Endothelial cell of umbilical vein (primary cell): ENCODE results near the gene STAT1. TPM values are rescaled to one million over a fixed set of nuclear protein-coding genes. Genes with fewer than 3 reads are reported as not detected.

Source experiments
- BruUV-seq: library from RNA; stranded (reverse); fragments of 400-500 nt; replicated peaks from 2 replicates; lab custom pipeline; 2021; lab: Mats Ljungman, UMichigan
- CTCF ChIA-PET: fragments of 300-600, 350-600 bp; sonication (Branson Sonifier 250); formaldehyde crosslinking; loops from one replicate; lab custom pipeline; 2021; ENCODE audit warnings: antibody characterized with exemption, inconsistent platforms; lab: Charles Lee
- POLR2A ChIA-PET: fragments of 300-600, 350-600 bp; sonication (Branson Sonifier 250); formaldehyde crosslinking; loops from one replicate; lab custom pipeline; 2021; ENCODE audit warnings: antibody characterized with exemption, inconsistent platforms; lab: Charles Lee
- DNase-seq: peaks from one replicate; pipeline ENCODE4 v3.0.0-alpha.2; 2011; ENCODE audit warnings: low read depth, low spot score
- FAIRE-seq: peaks from 2 replicates; lab custom pipeline; 2011; peaks lifted over from hg19 to GRCh38; lab: Jason Lieb, UNC
- H2AFZ ChIP-seq: 2 replicates; pipeline ENCODE4 v1.6.0; 2012; ENCODE audit warnings: low read depth, low read length, control low read depth, inconsistent platforms
- H3K27ac ChIP-seq: 2 replicates; pipeline ENCODE4 v1.5.1; 2011; ENCODE audit warnings: low read depth, mild to moderate bottlenecking, control low read depth, low read length, moderate library complexity; ENCODE audit not compliant: insufficient read depth
- H3K27me3 ChIP-seq, 2 experiments: 2 replicates each; pipeline versions ENCODE4 v1.6.0 to v1.6.1; 2011; ENCODE audit warnings: low read length in 2 of 2, mixed read lengths in 1 of 2; ENCODE audit not compliant: control insufficient read depth in 2 of 2, insufficient read depth in 2 of 2
- H3K36me3 ChIP-seq, 2 experiments: 2 replicates in 1 of 2; 3 replicates in 1 of 2; pipeline ENCODE4 v1.5.1; 2011; ENCODE audit warnings: low read length in 2 of 2, mild to moderate bottlenecking in 1 of 2, moderate library complexity in 1 of 2; ENCODE audit not compliant: control insufficient read depth in 2 of 2, insufficient read depth in 2 of 2; ENCODE audit errors: extremely low read depth in 1 of 2
- H3K4me1 ChIP-seq: 3 replicates; pipeline ENCODE4 v1.5.1; 2011; ENCODE audit warnings: mild to moderate bottlenecking, low read length; ENCODE audit not compliant: control insufficient read depth, insufficient read depth; ENCODE audit errors: extremely low read depth
- H3K4me2 ChIP-seq: 2 replicates; pipeline ENCODE4 v1.6.1; 2011; ENCODE audit warnings: low read length, control low read depth, mixed read lengths; ENCODE audit not compliant: insufficient read depth
- H3K4me3 ChIP-seq, 3 experiments: fragments of 200-600 bp in 1 of 3; sonication (generic), shearing (Covaris generic) in 1 of 3; replicated peaks in 1 of 3; 2 replicates each; pipeline ENCODE4 v1.5.1; 2011 to 2016; ENCODE audit warnings: control low read depth in 3 of 3, low read length in 3 of 3, mild to moderate bottlenecking in 2 of 3, inconsistent platforms in 1 of 3, low read depth in 1 of 3, moderate library complexity in 1 of 3; ENCODE audit not compliant: insufficient read depth in 1 of 3
- H3K79me2 ChIP-seq: 2 replicates; pipeline ENCODE4 v1.6.0; 2012; ENCODE audit warnings: low read length, inconsistent platforms; ENCODE audit not compliant: control insufficient read depth, insufficient read depth
- H3K9ac ChIP-seq: replicated peaks from 2 replicates; pipeline ENCODE3; 2011; ENCODE audit warnings: low read length, control low read depth; ENCODE audit not compliant: insufficient read depth; ENCODE audit errors: extremely low read depth
- H3K9me1 ChIP-seq: replicated peaks from 3 replicates; pipeline ENCODE4 v1.6.0; 2011; ENCODE audit warnings: mild to moderate bottlenecking, low read length; ENCODE audit not compliant: control insufficient read depth, insufficient read depth; ENCODE audit errors: extremely low read depth
- H3K9me3 ChIP-seq: replicated peaks from 2 replicates; pipeline ENCODE4 v1.5.1; 2012; ENCODE audit warnings: low read length, inconsistent platforms; ENCODE audit not compliant: control insufficient read depth, insufficient read depth
- H4K20me1 ChIP-seq: replicated peaks from 2 replicates; pipeline ENCODE3; 2011; ENCODE audit warnings: mild to moderate bottlenecking, low read length; ENCODE audit not compliant: control insufficient read depth, insufficient read depth; ENCODE audit errors: extremely low read depth
- CTCF ChIP-seq, 2 donors: IDR thresholded peaks; 1 replicate in 1 of 2; 2 replicates in 1 of 2; pipeline ENCODE4 v1.5.1; 2011; ENCODE audit warnings: low read length in 2 of 2, mild to moderate bottlenecking in 2 of 2, moderate library complexity in 2 of 2, control low read depth in 1 of 2, inconsistent platforms in 1 of 2, low read depth in 1 of 2; ENCODE audit not compliant: insufficient read depth in 1 of 2; ENCODE audit errors: extremely low read depth in 1 of 2
- EZH2 ChIP-seq: IDR thresholded peaks from 2 replicates; pipeline ENCODE4 v1.6.1; 2012; ENCODE audit warnings: borderline replicate concordance, low read depth, mild to moderate bottlenecking, moderate library complexity, low read length, inconsistent platforms; ENCODE audit not compliant: severe bottlenecking
- FOS ChIP-seq: IDR thresholded peaks from 2 replicates; pipeline ENCODE4 v1.6.1; 2011; ENCODE audit warnings: mild to moderate bottlenecking, low read length, moderate library complexity, borderline replicate concordance; ENCODE audit not compliant: insufficient read depth
- GATA2 ChIP-seq: IDR thresholded peaks from 2 replicates; pipeline ENCODE4 v1.7.0; 2011; ENCODE audit warnings: low read depth, mild to moderate bottlenecking, moderate library complexity, mixed read lengths, low read length; ENCODE audit not compliant: insufficient read length, insufficient read depth
- JUN ChIP-seq: IDR thresholded peaks from 2 replicates; pipeline ENCODE4 v1.6.1; 2011; ENCODE audit warnings: borderline replicate concordance, low read depth; ENCODE audit not compliant: insufficient read length, insufficient read depth
- MAX ChIP-seq: IDR thresholded peaks from 2 replicates; pipeline ENCODE4 v1.6.1; 2011; ENCODE audit not compliant: insufficient read depth, insufficient read length
- MYC ChIP-seq: IDR thresholded peaks from one replicate; pipeline ENCODE4 v1.6.1; 2011; ENCODE audit warnings: mild to moderate bottlenecking, low read depth, low read length
- POLR2A ChIP-seq: IDR thresholded peaks from 2 replicates; pipeline ENCODE4 v1.6.1; 2012; ENCODE audit warnings: low read depth, mild to moderate bottlenecking, control low read depth, low read length
- POLR2AphosphoS5 ChIP-seq: IDR thresholded peaks from 2 replicates; pipeline ENCODE4 v1.6.1; 2012; ENCODE audit warnings: low read depth, mild to moderate bottlenecking, control low read depth, low read length, moderate library complexity; ENCODE audit not compliant: insufficient read depth
- dilution Hi-C: fragments of 300-500 bp; cut with MboI; formaldehyde crosslinking; loops from one replicate; pipeline ENCODE4 v1.15.0; 2019; ENCODE audit warnings: low sequenced_read_pairs; ENCODE audit not compliant: extremely low pct_ligation_motif_present
- intact Hi-C: fragments of 100-400 bp; cut with micrococcal nuclease; formaldehyde crosslinking; loops from one replicate; pipeline ENCODE4 v1.10.0; 2022
- polyA plus RNA-seq, 4 experiments: library from polyadenylated mRNA; depleted of rRNA in 3 of 4; stranded (reverse) in 3 of 4; unstranded in 1 of 4; fragments of >200 nt; gene quantifications; 2 replicates each; pipeline versions ENCODE4 v1.2.1 to v1.2.3, GENCODE V29; 2011 to 2012; ENCODE audit warnings: missing spikeins in 1 of 4
- total RNA-seq: library from RNA; stranded (reverse); gene quantifications from 2 replicates; pipeline ENCODE4 v1.2.3, GENCODE V29; 2021

STAT1 gene
- total and polyA plus RNA-seq, 2 donors (not counting 3 experiments of a cell fraction or from before 2014, with no cell fraction given) = 64.2 to 67.6 TPM

- no peak for TF ChIP-seq MYC
- TF ChIP-seq CTCF (IDR thresholded peaks at IDR 0.05; ENCODE audit: extremely low read depth in 1 of 2, insufficient read depth in 1 of 2, low read depth in 1 of 2, low read length in 2 of 2) = peak; percentile 50 to 58
- Histone ChIP-seq H3K4me1 (peaks cover 36% of the 10 kb centered on the region), H3K27me3 (no peaks in the 10 kb centered on the region), H3K4me2 (peak overlapping the region; percentile 82), H3K27ac (peak overlapping the region; percentile 81), H3K9me3 (no peaks in the 10 kb centered on the region), H3K9me1 (no peaks in the 10 kb centered on the region), H3K79me2 (no peaks in the 10 kb centered on the region), H2AFZ (peak overlapping the region; percentile 89), H3K36me3 (no peaks in the 10 kb centered on the region), H4K20me1 (no peaks in the 10 kb centered on the region), H3K9ac (peak overlapping the region; percentile 32), H3K4me3 (peak overlapping the region in 1 of 3 experiments; percentile 10)
- FAIRE-seq (no peak), DNase-seq (peak; percentile 78)
- ChIA-PET CTCF (interaction anchor here (1.0 to 1.6 kb wide), 2 partner anchors 21 to 180 kb away, joined by 3 to 8 read pairs; no protein-coding TSS in a partner anchor), POLR2A (no interaction called here)
- no TSS peak for BruUV-seq
- intact Hi-C loops (loop anchor here (1.0 to 10.0 kb wide), 7 partner anchors 16 to 354 kb away; partner anchors contain the start of gene STAT1), dilution Hi-C loops (no loop called here)
These were observed 16.7 kb upstream of the STAT1 start for GRCh38 chr2:191030521-191031154.

- FAIRE-seq (no peak), DNase-seq (no peak)
- Histone ChIP-seq H3K9ac (no peak overlapping the region), H4K20me1 (no peaks in the 10 kb centered on the region), H3K27ac (no peak overlapping the region), H2AFZ (no peak overlapping the region), H3K4me3 (no peak overlapping the region), H3K9me1 (no peaks in the 10 kb centered on the region), H3K4me2 (no peak overlapping the region), H3K27me3 (no peaks in the 10 kb centered on the region), H3K4me1 (peaks cover 36% of the 10 kb centered on the region), H3K9me3 (no peaks in the 10 kb centered on the region), H3K79me2 (no peaks in the 10 kb centered on the region), H3K36me3 (no peaks in the 10 kb centered on the region)
- dilution Hi-C loops (no loop called here), intact Hi-C loops (no loop called here)
- no TSS peak for BruUV-seq
- ChIA-PET POLR2A (no interaction called here), CTCF (interaction anchor here (0.6 to 2.7 kb wide), 6 partner anchors 15 to 248 kb away, joined by 3 to 9 read pairs (median 4); no protein-coding TSS in a partner anchor)
- TF ChIP-seq GATA2 (no peak), POLR2A (no peak), MYC (no peak), JUN (no peak), FOS (no peak), POLR2AphosphoS5 (no peak), EZH2 (no peak), MAX (no peak), CTCF (IDR thresholded peaks at IDR 0.05; ENCODE audit: extremely low read depth in 1 of 2, insufficient read depth in 1 of 2, low read depth in 1 of 2, low read length in 2 of 2) (no peak)
These were observed 15.4 kb upstream of the STAT1 start for GRCh38 chr2:191029280-191029950.
